Suprapubic skin (tissue), 4 donors: ENCODE data around the gene MYO7B. TPM values are rescaled to one million over a fixed set of nuclear protein-coding genes. Genes with fewer than 3 reads are reported as not detected.

Experiments used
- DNase-seq, 2 donors: peaks; one replicate each; pipeline ENCODE4 v3.0.0-alpha.2; 2019; ENCODE audit warnings: low spot score in 2 of 2
- H3K27ac ChIP-seq: fragments of 200-600 bp; sonication (generic); one replicate; pipeline ENCODE4 v1.5.1; 2019
- H3K27me3 ChIP-seq: fragments of 200-600 bp; sonication (generic); one replicate; pipeline ENCODE4 v1.5.1; 2019
- H3K36me3 ChIP-seq: fragments of 200-600 bp; sonication (generic); one replicate; pipeline ENCODE4 v1.5.1; 2019
- H3K4me1 ChIP-seq: fragments of 200-600 bp; sonication (generic); one replicate; pipeline ENCODE4 v1.5.1; 2019
- H3K4me3 ChIP-seq: fragments of 200-600 bp; sonication (generic); one replicate; pipeline ENCODE4 v1.5.1; 2019; ENCODE audit warnings: mild to moderate bottlenecking
- H3K9me3 ChIP-seq: fragments of 200-600 bp; sonication (generic); one replicate; pipeline ENCODE4 v1.5.1; 2019
- EP300 ChIP-seq: sonication (generic); formaldehyde crosslinking; IDR thresholded peaks from one replicate; pipeline ENCODE4 v1.6.1; 2017; ENCODE audit warnings: antibody characterized with exemption
- POLR2A ChIP-seq, 2 donors: fragments of 450-650 bp; IDR thresholded peaks; one replicate each; pipeline ENCODE4 v1.6.1; 2017; ENCODE audit warnings: antibody characterized with exemption in 2 of 2, mild to moderate bottlenecking in 2 of 2, moderate library complexity in 2 of 2
- POLR2AphosphoS5 ChIP-seq, 3 donors: sonication (generic); formaldehyde crosslinking; IDR thresholded peaks; one replicate each; pipeline ENCODE4 v1.6.1; 2017; ENCODE audit warnings: antibody characterized with exemption in 3 of 3
- WGBS: methylation state at CpG from one replicate; pipeline ENCODE4 v1.1.5; 2018; 5-methylcytosine and 5-hydroxymethylcytosine counted together
- total RNA-seq, 4 donors: library from RNA; depleted of rRNA; stranded (reverse); fragments of >200 nt; gene quantifications; one replicate each; pipeline ENCODE4 v1.1.0, GENCODE V29; 2016
- TF ChIP-seq, protein P1 (sequence below), 2 donors: fragments of 200-600 bp in 1 of 2; fragments of 450-650 bp in 1 of 2; sonication (generic) in 1 of 2; IDR thresholded peaks; one replicate each; pipeline ENCODE4 v1.5.1; 2016 to 2019; ENCODE audit warnings: antibody characterized with exemption in 2 of 2, mild to moderate bottlenecking in 1 of 2, moderate library complexity in 1 of 2

The MYO7B gene
- total RNA-seq, 4 donors from 2014 or later, result 0.72 to 4.7 (median 3.6) TPM

DNA sequence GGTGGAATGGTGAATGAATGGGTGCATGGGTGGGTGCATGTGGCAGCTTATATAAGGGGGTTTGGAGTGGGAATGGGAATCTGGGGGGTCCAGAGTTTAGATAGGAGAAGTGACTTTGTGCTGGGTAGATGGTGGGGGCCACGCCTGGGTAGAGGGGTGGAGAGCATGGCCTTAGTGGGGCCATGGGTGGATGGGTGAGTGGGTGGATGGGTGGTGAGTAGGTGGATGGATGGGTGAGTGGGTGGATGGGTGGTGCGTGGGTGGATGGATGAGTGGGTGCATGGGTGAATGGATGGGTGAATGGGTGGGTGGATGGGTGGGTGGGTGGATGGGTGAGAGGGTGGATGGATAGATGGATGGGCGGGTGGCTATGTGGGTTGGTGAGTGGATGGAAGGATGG is 53.9 kb downstream of the MYO7B start:
- peak in 1 of 2 donors; percentile 48 for DNase-seq
- H3K27ac ChIP-seq, result no peak overlapping the region
- 92% methylated on average over 3 of the region's 3 CpGs for WGBS
- no peaks in the 10 kb centered on the region for H3K4me1 ChIP-seq
- TF ChIP-seq, protein P1, sequence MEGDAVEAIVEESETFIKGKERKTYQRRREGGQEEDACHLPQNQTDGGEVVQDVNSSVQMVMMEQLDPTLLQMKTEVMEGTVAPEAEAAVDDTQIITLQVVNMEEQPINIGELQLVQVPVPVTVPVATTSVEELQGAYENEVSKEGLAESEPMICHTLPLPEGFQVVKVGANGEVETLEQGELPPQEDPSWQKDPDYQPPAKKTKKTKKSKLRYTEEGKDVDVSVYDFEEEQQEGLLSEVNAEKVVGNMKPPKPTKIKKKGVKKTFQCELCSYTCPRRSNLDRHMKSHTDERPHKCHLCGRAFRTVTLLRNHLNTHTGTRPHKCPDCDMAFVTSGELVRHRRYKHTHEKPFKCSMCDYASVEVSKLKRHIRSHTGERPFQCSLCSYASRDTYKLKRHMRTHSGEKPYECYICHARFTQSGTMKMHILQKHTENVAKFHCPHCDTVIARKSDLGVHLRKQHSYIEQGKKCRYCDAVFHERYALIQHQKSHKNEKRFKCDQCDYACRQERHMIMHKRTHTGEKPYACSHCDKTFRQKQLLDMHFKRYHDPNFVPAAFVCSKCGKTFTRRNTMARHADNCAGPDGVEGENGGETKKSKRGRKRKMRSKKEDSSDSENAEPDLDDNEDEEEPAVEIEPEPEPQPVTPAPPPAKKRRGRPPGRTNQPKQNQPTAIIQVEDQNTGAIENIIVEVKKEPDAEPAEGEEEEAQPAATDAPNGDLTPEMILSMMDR (IDR thresholded peaks at IDR 0.05), result no peak
- no peak for TF ChIP-seq EP300
- no peak for TF ChIP-seq POLR2A (IDR thresholded peaks at IDR 0.05)
- H3K27me3 ChIP-seq, result no peaks in the 10 kb centered on the region
- H3K36me3 ChIP-seq, result no peaks in the 10 kb centered on the region
- H3K9me3 ChIP-seq, result no peaks in the 10 kb centered on the region
- H3K4me3 ChIP-seq, result no peak overlapping the region

DNA sequence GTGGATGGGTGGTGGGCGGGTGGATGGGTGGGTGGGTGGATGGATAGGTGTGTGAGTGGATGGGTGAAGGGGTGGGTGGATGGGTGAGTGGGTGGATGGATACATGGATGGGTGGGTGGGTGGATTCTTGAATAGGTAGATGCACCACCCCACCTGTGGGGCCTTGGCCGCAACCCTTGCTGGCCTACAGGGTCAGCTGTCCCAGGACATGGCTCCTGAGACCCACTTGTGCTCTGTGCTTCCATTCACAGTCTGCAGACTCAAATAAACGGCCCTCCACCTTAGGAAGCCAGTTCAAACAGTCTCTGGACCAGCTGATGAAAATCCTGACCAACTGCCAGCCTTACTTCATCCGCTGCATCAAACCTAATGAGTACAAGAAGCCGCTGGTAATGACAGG is 54.4 kb downstream of the MYO7B start:
- Histone ChIP-seq H3K36me3 (no peaks in the 10 kb centered on the region), H3K4me3 (no peak overlapping the region), H3K27ac (no peak overlapping the region), H3K9me3 (no peaks in the 10 kb centered on the region), H3K27me3 (no peaks in the 10 kb centered on the region), H3K4me1 (no peaks in the 10 kb centered on the region)
- no peak for DNase-seq
- TF ChIP-seq, protein P1 (IDR thresholded peaks at IDR 0.05), result no peak
- TF ChIP-seq POLR2A (IDR thresholded peaks at IDR 0.05), result no peak
- no peak for TF ChIP-seq EP300
- TF ChIP-seq POLR2AphosphoS5 (IDR thresholded peaks at IDR 0.05), result no peak
- WGBS, result 88% methylated on average over 5 of the region's 5 CpGs

DNA sequence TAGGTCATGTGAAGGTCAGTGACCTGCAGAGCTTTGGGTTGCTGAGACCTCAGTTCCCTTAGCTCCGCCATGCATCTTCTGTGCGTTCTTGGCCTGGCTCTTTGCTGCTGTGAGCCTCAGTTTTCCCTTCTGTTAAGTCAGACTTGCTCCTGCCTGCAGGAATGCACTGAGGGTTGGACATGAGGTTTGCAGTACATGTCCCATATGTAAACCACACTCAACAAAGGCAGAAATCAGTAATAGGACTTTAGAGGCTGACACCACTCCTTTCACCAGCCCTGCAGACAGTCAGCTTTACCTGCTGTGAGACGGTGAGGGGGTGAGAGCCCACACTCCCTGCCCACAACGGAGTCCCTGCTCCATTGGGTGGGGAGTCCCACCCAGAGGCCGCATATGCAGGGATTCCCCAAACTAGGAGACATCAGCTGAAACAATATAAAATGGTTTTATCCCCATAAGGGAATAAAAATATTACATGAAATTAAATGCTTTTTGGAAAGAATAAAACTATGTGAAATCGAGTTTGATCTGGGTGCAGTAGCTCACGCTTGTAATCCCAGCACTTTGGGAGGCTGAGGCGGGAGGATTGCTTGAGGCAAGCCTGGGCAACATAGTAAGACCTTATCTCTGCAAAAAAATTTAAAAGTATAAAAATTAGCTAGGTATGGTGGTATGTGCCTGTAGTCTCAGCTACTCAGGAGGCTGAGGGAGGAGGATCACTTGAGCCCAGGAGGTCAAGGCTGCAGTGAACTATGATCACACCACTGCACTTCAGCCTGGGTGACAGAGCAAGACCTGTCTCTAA is 55.1 kb downstream of the MYO7B start:
- Histone ChIP-seq H3K9me3 (no peaks in the 10 kb centered on the region), H3K4me1 (no peaks in the 10 kb centered on the region), H3K4me3 (no peak overlapping the region), H3K36me3 (no peaks in the 10 kb centered on the region), H3K27ac (no peak overlapping the region), H3K27me3 (no peaks in the 10 kb centered on the region)
- TF ChIP-seq, protein P1 (IDR thresholded peaks at IDR 0.05), result no peak
- TF ChIP-seq EP300 (no peak), POLR2AphosphoS5 (IDR thresholded peaks at IDR 0.05) (no peak), POLR2A (IDR thresholded peaks at IDR 0.05) (no peak)
- peak in 1 of 2 donors; percentile 34 for DNase-seq
- WGBS, result 81% methylated on average over 8 of the region's 8 CpGs

DNA sequence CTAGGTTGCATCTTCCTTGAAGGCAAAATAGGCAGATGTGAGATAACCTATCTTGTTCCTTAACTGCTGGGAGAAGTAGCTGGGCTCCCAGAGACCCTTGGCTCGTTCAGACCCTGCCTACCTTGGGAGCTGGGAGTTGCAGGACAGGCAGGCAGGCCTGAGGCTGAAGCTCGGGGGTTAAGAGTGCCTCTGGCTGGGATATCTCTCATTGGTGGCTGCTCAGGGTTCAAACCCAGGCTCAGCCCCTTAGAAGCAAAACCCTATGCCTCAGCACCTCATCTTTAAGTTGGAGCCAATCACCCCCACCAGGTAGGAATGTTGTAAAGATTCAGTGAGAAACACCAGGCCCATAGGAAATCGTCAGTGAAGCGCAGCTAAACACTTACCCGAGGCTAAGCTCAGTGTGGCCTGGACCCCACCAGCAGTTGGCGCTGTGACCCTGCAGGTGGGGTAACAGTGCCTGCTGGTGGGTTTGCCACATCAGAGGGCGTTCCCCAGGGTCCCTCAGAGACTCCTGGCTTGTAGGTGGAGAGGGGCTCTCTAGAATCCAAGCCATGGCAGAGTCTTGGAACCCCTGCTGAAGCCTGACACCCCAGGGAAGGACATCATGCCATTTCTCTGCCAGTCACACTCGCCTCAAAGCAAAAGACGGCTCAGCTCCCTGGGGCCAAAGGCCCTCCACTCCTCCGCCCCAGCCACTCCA is 55.9 kb downstream of the MYO7B start:
- DNase-seq, result peak; percentile 61 to 82
- Histone ChIP-seq H3K4me3 (no peak overlapping the region), H3K27me3 (no peaks in the 10 kb centered on the region), H3K9me3 (no peaks in the 10 kb centered on the region), H3K36me3 (no peaks in the 10 kb centered on the region), H3K4me1 (no peaks in the 10 kb centered on the region), H3K27ac (no peak overlapping the region)
- 84% methylated on average over 4 of the region's 10 CpGs for WGBS
- TF ChIP-seq, protein P1 (IDR thresholded peaks at IDR 0.05), result peak; percentile 31 to 46
- TF ChIP-seq POLR2A (IDR thresholded peaks at IDR 0.05) (no peak), POLR2AphosphoS5 (IDR thresholded peaks at IDR 0.05) (no peak), EP300 (no peak)

DNA sequence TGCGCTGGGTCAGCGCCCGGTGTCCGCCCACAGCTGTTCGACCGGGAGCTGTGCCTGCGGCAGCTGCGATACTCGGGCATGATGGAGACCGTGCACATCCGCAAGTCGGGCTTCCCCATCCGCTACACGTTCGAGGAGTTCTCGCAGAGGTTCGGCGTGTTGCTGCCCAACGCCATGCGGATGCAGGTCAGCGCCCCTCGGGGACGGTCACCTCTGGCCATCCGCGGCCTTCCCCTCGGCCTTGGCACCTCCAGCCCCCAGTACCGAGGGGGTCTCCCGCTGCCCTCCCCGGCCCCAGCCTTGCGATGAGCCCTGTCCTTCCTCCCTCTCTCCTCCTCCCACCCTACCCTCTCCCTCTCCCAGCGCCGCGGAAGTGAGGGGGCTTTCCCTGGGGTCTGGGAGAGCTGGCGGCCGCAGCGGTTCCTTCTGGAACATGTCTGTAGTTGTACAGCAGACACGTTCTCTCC is 57.3 kb downstream of the MYO7B start:
- no peaks in the 10 kb centered on the region for H3K36me3 ChIP-seq
- no peak overlapping the region for H3K4me3 ChIP-seq
- TF ChIP-seq EP300 (no peak), POLR2AphosphoS5 (IDR thresholded peaks at IDR 0.05) (no peak), POLR2A (IDR thresholded peaks at IDR 0.05) (no peak)
- TF ChIP-seq, protein P1 (IDR thresholded peaks at IDR 0.05), result no peak
- 93% methylated on average over 32 of the region's 37 CpGs for WGBS
- H3K27ac ChIP-seq, result no peak overlapping the region
- peak; percentile 55 to 75 for DNase-seq
- no peaks in the 10 kb centered on the region for H3K4me1 ChIP-seq
- no peaks in the 10 kb centered on the region for H3K27me3 ChIP-seq
- no peaks in the 10 kb centered on the region for H3K9me3 ChIP-seq
